ENCODE results near the gene PPFIA3.
A peak's percentile ranks its signal among the peaks of the same experiment; 100 is the strongest.
"Not testable (repeated sequence)": the region's sequence is repeated elsewhere in the genome, so short reads cannot be mapped to it uniquely, and the experiment has no call there.

PPFIA3 gene

DNA sequence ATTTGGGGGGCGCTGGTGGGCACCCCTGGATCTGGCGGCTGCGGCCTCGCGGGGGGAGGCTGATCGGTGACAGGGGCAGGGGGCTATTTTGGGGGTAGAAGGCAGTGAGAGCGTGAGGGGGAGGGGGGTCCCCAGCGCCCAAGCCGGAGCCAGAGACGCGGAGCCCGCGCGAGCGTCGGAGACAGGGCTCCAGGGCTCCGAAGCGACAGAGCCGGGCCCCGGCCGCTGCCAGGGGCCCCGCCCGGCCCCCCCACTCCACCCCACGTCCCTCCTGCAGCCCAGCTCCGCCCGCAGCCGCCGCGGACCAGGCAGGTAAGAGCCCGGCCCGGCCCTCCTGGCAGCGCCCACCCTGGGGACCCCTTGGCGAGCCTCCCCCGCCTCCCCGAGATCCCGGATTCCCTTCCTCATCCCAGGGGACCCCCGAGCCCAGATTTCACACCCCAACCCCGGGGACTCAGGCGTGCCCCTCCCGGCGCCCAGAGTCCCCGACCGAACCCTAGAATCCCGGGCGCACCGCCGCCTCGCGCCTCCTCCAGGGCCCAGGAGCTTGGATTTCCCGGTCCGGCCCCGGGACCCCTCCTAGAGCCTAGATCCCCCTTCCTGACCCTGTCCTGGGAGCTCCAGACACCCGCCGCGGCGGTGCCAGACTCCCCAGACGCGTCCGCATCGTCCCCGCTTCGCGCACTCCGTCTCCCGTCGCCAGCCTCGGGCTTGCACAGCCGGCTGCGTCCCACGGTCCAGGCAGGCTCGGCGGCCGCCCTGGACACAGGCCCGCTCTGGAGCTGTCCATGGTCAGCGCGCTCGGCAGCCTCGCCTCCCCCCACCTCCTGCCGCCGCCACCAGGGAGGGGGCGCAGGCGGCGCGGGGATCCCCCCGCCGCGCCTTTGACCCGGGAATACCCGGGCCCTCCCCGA is at the start of gene PPFIA3:
TSS of gene PPFIA3 (plus strand) at position 134 of the 914 bp plus-strand sequence. CDS start 8,330 bp downstream, outside the sequence.
- peak within 1 kb of the TSS; percentile 73 for H3K4me3 ChIP-seq (replicated peaks; ENCODE audit: low read depth, low read length)
- TF ChIP-seq, protein P1, sequence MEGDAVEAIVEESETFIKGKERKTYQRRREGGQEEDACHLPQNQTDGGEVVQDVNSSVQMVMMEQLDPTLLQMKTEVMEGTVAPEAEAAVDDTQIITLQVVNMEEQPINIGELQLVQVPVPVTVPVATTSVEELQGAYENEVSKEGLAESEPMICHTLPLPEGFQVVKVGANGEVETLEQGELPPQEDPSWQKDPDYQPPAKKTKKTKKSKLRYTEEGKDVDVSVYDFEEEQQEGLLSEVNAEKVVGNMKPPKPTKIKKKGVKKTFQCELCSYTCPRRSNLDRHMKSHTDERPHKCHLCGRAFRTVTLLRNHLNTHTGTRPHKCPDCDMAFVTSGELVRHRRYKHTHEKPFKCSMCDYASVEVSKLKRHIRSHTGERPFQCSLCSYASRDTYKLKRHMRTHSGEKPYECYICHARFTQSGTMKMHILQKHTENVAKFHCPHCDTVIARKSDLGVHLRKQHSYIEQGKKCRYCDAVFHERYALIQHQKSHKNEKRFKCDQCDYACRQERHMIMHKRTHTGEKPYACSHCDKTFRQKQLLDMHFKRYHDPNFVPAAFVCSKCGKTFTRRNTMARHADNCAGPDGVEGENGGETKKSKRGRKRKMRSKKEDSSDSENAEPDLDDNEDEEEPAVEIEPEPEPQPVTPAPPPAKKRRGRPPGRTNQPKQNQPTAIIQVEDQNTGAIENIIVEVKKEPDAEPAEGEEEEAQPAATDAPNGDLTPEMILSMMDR (IDR thresholded peaks at IDR 0.05; ENCODE audit: insufficient read depth, low read length, poor library complexity, severe bottlenecking), result no peak
- no peak for DNase-seq (ENCODE audit: extremely low read depth, insufficient read length)

DNA sequence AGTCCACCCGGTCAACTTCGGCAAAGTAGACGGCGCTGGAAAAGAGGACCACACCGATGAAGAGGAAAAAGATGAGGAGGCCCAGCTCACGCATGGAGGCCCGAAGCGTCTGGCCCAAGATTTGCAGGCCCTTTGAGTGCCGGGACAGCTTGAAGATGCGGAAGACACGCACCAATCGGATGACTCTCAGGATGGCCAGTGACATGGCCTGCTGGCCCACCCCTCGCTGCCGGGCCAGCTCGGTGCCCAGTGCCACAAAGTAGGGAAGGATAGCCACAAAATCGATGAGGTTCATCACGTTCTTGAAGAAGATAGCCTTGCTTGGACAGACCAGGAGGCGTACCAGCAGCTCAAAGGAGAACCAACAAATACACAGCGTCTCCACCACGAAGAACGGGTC is 48.9 kb upstream of the PPFIA3 start:
- Histone ChIP-seq H3K27me3 (replicated peaks; ENCODE audit: control insufficient read depth, insufficient read depth, low read length) (no peaks in the 10 kb centered on the region; the same call in 1 of the 2 replicates), H3K36me3 (ENCODE audit: control insufficient read depth, insufficient read depth, low read length) (no peaks in the 10 kb centered on the region), H3K4me3 (replicated peaks; ENCODE audit: low read depth, low read length) (no peak overlapping the region)
- TF ChIP-seq, protein P1 (IDR thresholded peaks at IDR 0.05; ENCODE audit: insufficient read depth, low read length, poor library complexity, severe bottlenecking), result no peak
- no peak for DNase-seq (ENCODE audit: extremely low read depth, insufficient read length)

More for the DNA sequence above, at the start of gene PPFIA3:
- no peaks in the 10 kb centered on the region; the same call in 1 of the 2 replicates for H3K27me3 ChIP-seq (replicated peaks; ENCODE audit: control insufficient read depth, insufficient read depth, low read length)
- H3K36me3 ChIP-seq (ENCODE audit: control insufficient read depth, insufficient read depth, low read length), result no peaks in the 10 kb centered on the region

DNA sequence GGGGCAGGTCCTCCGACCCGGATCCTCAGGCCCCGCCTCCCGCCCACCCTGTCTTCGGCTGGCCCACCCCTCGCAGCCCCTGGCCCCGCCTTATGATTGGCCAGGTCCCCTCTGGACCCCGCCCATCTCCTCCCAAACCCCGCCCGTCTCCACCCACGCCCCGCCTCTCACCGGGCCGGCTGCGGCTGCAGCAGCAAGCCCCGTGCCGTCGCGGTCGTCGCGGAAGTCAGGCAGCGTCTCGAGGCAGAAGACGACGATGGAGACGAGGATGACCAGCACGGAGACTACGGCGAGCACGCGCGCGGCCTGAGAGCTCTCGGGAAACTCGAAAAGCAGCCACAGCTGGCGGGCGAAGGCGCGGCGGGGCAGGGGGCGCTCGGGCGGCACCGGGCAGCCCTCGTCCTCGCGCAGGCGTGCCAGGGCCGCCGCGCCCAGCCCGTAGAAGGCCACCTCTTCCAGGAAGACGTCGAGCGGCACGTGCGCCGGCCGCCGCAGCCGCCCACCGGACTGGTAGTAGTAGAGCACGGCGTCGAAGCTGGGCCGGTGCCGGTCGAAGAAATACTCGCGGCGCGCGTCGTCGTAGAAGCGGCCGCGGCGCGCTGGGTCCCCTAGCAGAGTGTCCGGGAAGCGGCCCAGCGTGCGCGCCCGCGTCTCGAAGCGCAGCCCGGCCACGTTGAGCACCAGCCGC is 47.3 kb upstream of the PPFIA3 start:
- TF ChIP-seq, protein P1 (IDR thresholded peaks at IDR 0.05; ENCODE audit: insufficient read depth, low read length, poor library complexity, severe bottlenecking), result no peak
- Histone ChIP-seq H3K27me3 (replicated peaks; ENCODE audit: control insufficient read depth, insufficient read depth, low read length) (no peaks in the 10 kb centered on the region), H3K36me3 (ENCODE audit: control insufficient read depth, insufficient read depth, low read length) (no peaks in the 10 kb centered on the region), H3K4me3 (replicated peaks; ENCODE audit: low read depth, low read length) (no peak overlapping the region)
- DNase-seq (ENCODE audit: extremely low read depth, insufficient read length), result no peak

DNA sequence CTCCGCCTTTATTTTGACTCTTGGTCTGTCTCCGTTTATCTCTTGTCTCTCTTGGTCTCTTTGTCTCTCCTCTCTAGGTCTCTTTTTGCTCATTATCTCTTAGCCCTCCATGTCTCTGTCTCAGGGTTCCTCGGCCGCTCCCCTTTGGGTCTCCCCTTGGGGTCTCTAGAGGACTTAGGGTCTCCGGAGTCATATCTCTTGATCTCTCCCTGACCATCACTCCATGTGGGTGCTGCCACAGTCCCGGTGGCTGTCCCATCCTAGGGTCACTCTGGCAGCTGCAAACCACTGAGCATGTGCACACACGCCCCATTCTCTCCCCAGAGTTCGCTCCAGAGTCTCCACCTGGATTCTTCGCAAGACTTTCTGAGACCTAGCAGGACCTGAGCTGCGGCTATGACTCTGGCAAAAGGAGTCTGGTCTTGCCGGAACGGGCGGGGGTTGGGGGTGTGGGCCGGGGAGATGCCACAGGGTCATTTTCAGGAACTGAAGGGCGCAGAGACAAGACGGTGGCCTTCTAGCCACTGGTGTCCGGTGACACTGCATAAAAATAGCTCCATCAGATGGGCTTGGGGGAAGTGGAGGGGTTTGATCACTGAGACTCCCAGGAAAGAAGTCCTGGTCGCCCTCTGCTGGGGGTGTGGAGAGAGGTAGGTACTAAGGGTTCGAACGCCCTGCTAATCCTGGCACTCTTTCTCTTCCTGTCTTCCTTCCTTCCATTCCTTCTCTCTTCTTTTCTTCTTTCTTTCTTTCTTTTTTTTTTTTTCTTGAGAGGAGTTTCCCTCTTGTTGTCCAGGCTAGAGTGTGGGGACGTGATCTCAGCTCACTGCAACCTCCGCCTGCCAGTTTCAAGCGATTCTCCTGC is 45.6 kb upstream of the PPFIA3 start:
- DNase-seq (ENCODE audit: extremely low read depth, insufficient read length), result no peak
- Histone ChIP-seq H3K27me3 (replicated peaks; ENCODE audit: control insufficient read depth, insufficient read depth, low read length) (no peaks in the 10 kb centered on the region), H3K36me3 (ENCODE audit: control insufficient read depth, insufficient read depth, low read length) (no peaks in the 10 kb centered on the region), H3K4me3 (replicated peaks; ENCODE audit: low read depth, low read length) (no peak overlapping the region)
- TF ChIP-seq, protein P1 (IDR thresholded peaks at IDR 0.05; ENCODE audit: insufficient read depth, low read length, poor library complexity, severe bottlenecking), result peak; percentile 46

DNA sequence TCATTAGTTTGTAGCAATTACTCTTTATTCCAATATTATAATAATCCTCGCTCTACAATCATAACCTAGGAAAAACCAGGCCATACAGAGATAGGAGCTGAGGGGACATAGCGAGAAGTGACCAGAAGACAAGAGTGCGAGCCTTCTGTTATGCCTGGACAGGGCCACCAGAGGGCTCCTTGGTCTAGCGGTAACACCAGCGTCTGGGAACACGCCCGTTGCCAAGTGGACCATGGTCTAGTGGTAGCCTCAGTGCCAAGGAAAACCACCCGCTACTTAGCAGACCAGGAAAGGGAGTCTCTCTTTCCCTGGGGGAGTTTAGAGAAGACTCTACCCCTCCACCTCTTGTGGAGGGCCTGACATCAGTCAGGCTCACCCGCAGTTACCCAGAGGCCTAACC is 44.5 kb upstream of the PPFIA3 start:
- TF ChIP-seq, protein P1 (IDR thresholded peaks at IDR 0.05; ENCODE audit: insufficient read depth, low read length, poor library complexity, severe bottlenecking), result peak; percentile 65
- H3K27me3 ChIP-seq (replicated peaks; ENCODE audit: control insufficient read depth, insufficient read depth, low read length); H3K4me3 ChIP-seq (replicated peaks; ENCODE audit: low read depth, low read length); H3K36me3 ChIP-seq (ENCODE audit: control insufficient read depth, insufficient read depth, low read length); DNase-seq (ENCODE audit: extremely low read depth, insufficient read length): not testable (repeated sequence)
